Heart left ventricle (tissue), 16 donors: Measurements from ENCODE around the gene ANKMY2. TPM values are rescaled to one million over a fixed set of nuclear protein-coding genes. Genes with fewer than 3 reads are reported as not detected.
A peak's percentile ranks its signal among the peaks of the same experiment; 100 is the strongest.

ENCODE experiments used
- ATAC-seq, 4 donors: fragments of 200-7000 bp; cut with Tn5 transposase; one replicate each; pipeline ENCODE4 v1.9.1; 2020 to 2022; ENCODE audit warnings: moderate library complexity in 4 of 4, mild to moderate bottlenecking in 3 of 4, moderate number of reproducible peaks in 1 of 4
- DNase-seq, 5 donors: peaks; one replicate each; pipeline ENCODE4 v3.0.0-alpha.2; 2020
- H3K27ac ChIP-seq, 12 donors: fragments of 200-600 bp; sonication (generic) in 4 of 12; one replicate each; pipeline versions ENCODE4 v1.5.0 to v1.8.0; 2016 to 2022; ENCODE audit warnings: mild to moderate bottlenecking in 2 of 12
- H3K27me3 ChIP-seq, 9 donors: fragments of 200-600 bp; sonication (generic) in 2 of 9; one replicate each; pipeline versions ENCODE4 v1.5.1 to v1.8.0; 2016 to 2022; ENCODE audit warnings: mild to moderate bottlenecking in 3 of 9
- H3K36me3 ChIP-seq, 9 donors: fragments of 200-600 bp; sonication (generic) in 2 of 9; one replicate each; pipeline versions ENCODE4 v1.5.0 to v1.8.0; 2018 to 2022; ENCODE audit warnings: mild to moderate bottlenecking in 2 of 9
- H3K4me1 ChIP-seq, 12 donors: fragments of 200-600 bp; sonication (generic) in 4 of 12; one replicate each; pipeline versions ENCODE4 v1.5.0 to v1.8.0; 2016 to 2022; ENCODE audit warnings: mild to moderate bottlenecking in 3 of 12
- H3K4me3 ChIP-seq, 12 donors: fragments of 200-600 bp; sonication (generic) in 4 of 12; one replicate each; pipeline versions ENCODE4 v1.5.0 to v1.8.0; 2017 to 2022; ENCODE audit warnings: mild to moderate bottlenecking in 9 of 12, moderate library complexity in 4 of 12
- H3K9me3 ChIP-seq, 12 donors: fragments of 200-600 bp; sonication (generic) in 4 of 12; one replicate each; pipeline versions ENCODE4 v1.5.0 to v1.8.0; 2016 to 2022; ENCODE audit warnings: mild to moderate bottlenecking in 1 of 12
- POLR2A ChIP-seq, 2 donors: fragments of 450-650 bp; IDR thresholded peaks; one replicate each; pipeline ENCODE4 v1.6.1; 2017; ENCODE audit warnings: antibody characterized with exemption in 2 of 2, mild to moderate bottlenecking in 2 of 2, moderate library complexity in 2 of 2
- WGBS, 4 donors: extraction: QIAGEN DNeasy Blood & Tissue Kit in 2 of 4; methylation state at CpG; one replicate each; pipeline versions ENCODE4 v1.1.5 to v1.1.7; 2013 to 2018; 5-methylcytosine and 5-hydroxymethylcytosine counted together
- intact Hi-C, 10 donors: fragments of 100-400 bp; cut with DNase I; formaldehyde crosslinking; loops; one replicate each; pipeline versions ENCODE4 v1.11.1 to v1.14.2; 2022
- polyA plus RNA-seq, 2 donors: library from polyadenylated mRNA; stranded (reverse); fragments of 200-250 nt; gene quantifications; one replicate each; pipeline ENCODE4 v1.2.3, GENCODE V29; 2013
- total RNA-seq, 9 donors: library from RNA; depleted of rRNA in 2 of 9; stranded (reverse); fragments of >200 nt in 2 of 9; fragmentation: NEBNext Ultra II Directional in 3 of 9; extraction: Animal tissue kit (Norgen Biotek cat#: 25700) in 3 of 9; gene quantifications; one replicate each; pipeline versions ENCODE4 v1.1.0 to v1.2.4, GENCODE V29; 2016 to 2023
- TF ChIP-seq, protein P1 (sequence below), 12 donors: fragments of 200-600 bp; sonication (generic) in 4 of 12; IDR thresholded peaks; one replicate each; pipeline versions ENCODE4 v1.5.0 to v1.8.0; 2018 to 2022; ENCODE audit warnings: antibody characterized with exemption in 12 of 12, mild to moderate bottlenecking in 5 of 12
- donor health status: ischemic (EF 13 %, LVEDD 7.1; RV severe dilation, severe dysfunction).
- donor health status: healthy with polysubstance abuse.
- donor health status: DM: no; HTN: yes; CAD: no.
- donor health status: DM: no; HTN: no; CAD: no.
- donor health status: ischemic (EF 25% LVEDD 6.9; RV normal size, moderate dysfunction).
- donor health status: ischemic (EF 25% LVEDD 5.7; RV mildly dilated, moderate dysfunction).
- donor health status: healthy.
- donor health status: DM: yes; HTN: yes; CAD: no.
- donor health status: ischemic (EF 35%, LVEDD 5.7; RV mildly dilated, moderate dysfunction).
- donor health status: nonischemic (EF 11% LVEDD 7.7; RV severe dilation, severe dysfunction).
- donor health status: DM: yes; HTN: yes; CAD: no.
- donor health status: PGD.
- donor health status: ischemic (EF 29% LVEDD 5.4; RV normal size, mild dysfunction).
- donor health status: nonischemic (EF 23%, LVEDD 6.1; RV moderate dilation, normal function).

The ANKMY2 gene
- total and polyA plus RNA-seq, 11 donors = 10.3 to 44.3 (median 28.0) TPM

DNA sequence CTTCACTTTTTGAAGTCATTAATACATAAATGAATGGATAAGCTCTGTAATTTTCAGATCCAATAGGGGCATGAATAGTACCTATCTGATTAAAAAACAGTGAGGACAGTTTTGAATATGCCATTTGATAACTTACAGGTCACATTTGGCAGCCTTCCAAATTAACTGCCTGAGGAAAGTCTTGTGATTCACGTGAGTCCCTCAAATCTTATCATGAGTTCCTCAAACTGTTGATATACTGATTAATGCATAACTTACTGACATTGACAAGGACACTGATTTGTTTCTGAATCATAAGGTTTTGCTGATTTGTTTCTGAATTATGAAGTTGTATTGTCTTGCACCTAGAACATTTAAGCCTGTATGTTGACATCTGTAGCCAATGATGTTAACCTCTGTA is 55.1 kb downstream of the ANKMY2 start:
- Histone ChIP-seq H3K4me3 (no peak overlapping the region), H3K36me3 (no peaks in the 10 kb centered on the region), H3K4me1 (peaks cover 0 to 20% (median 0%) of the 10 kb centered on the region in 12 donors), H3K27me3 (no peaks in the 10 kb centered on the region), H3K27ac (no peak overlapping the region), H3K9me3 (no peaks in the 10 kb centered on the region)
- intact Hi-C loops = no loop called here
- DNase-seq (no peak), ATAC-seq (no peak)
- TF ChIP-seq POLR2A (IDR thresholded peaks at IDR 0.05) = no peak
- TF ChIP-seq, protein P1, sequence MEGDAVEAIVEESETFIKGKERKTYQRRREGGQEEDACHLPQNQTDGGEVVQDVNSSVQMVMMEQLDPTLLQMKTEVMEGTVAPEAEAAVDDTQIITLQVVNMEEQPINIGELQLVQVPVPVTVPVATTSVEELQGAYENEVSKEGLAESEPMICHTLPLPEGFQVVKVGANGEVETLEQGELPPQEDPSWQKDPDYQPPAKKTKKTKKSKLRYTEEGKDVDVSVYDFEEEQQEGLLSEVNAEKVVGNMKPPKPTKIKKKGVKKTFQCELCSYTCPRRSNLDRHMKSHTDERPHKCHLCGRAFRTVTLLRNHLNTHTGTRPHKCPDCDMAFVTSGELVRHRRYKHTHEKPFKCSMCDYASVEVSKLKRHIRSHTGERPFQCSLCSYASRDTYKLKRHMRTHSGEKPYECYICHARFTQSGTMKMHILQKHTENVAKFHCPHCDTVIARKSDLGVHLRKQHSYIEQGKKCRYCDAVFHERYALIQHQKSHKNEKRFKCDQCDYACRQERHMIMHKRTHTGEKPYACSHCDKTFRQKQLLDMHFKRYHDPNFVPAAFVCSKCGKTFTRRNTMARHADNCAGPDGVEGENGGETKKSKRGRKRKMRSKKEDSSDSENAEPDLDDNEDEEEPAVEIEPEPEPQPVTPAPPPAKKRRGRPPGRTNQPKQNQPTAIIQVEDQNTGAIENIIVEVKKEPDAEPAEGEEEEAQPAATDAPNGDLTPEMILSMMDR (IDR thresholded peaks at IDR 0.05) = no peak
- WGBS, 4 donors = 16 to 35% (median 23%) methylated on average over 1 of the region's 1 CpG

DNA sequence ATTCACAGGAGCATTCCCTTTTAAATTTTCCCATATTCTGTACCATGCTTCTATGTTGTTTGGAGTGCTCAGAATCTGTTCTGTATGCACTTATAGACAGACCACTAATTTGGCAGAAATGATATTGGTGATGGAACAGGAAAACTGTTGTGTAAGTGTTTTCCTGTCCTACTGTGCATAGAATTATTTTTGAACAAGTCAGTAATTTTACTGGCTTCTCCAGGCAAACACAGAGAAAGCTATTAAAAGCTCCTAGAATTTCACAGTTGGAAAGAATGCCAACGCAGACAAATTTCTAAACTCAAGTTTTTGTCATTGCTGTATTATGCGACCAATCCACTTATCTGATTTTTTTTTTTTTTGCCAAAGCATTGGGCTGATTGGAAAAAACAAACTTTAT is 55.7 kb downstream of the ANKMY2 start:
- Histone ChIP-seq H3K36me3 (no peaks in the 10 kb centered on the region), H3K4me3 (no peak overlapping the region), H3K27me3 (no peaks in the 10 kb centered on the region), H3K4me1 (peaks cover 0 to 20% (median 0%) of the 10 kb centered on the region in 12 donors), H3K9me3 (no peaks in the 10 kb centered on the region), H3K27ac (no peak overlapping the region)
- DNase-seq (no peak), ATAC-seq (no peak)
- TF ChIP-seq POLR2A (IDR thresholded peaks at IDR 0.05) = no peak
- TF ChIP-seq, protein P1 (IDR thresholded peaks at IDR 0.05) = no peak
- intact Hi-C loops = no loop called here
- WGBS, 4 donors = 53 to 72% (median 71%) methylated on average over 2 of the region's 2 CpGs

GRCh38 chr7:16587790-16588189 is 57.8 kb downstream of the ANKMY2 start:
- 40 to 50% (median 44%) methylated on average over 6 of the region's 6 CpGs for WGBS, 4 donors
- Histone ChIP-seq H3K27me3 (no peaks in the 10 kb centered on the region), H3K36me3 (no peaks in the 10 kb centered on the region), H3K9me3 (no peaks in the 10 kb centered on the region), H3K4me1 (peaks cover 0 to 20% (median 0%) of the 10 kb centered on the region in 12 donors), H3K4me3 (peak overlapping the region in 6 of 12 donors; percentile 3 to 23 (median 18)), H3K27ac (no peak overlapping the region)
- TF ChIP-seq POLR2A (IDR thresholded peaks at IDR 0.05) = no peak
- TF ChIP-seq, protein P1 (IDR thresholded peaks at IDR 0.05) = no peak
- peak; percentile 59 to 83 (median 73) for ATAC-seq
- DNase-seq = peak in 1 of 5 donors; percentile 37
- intact Hi-C loops = no loop called here

DNA sequence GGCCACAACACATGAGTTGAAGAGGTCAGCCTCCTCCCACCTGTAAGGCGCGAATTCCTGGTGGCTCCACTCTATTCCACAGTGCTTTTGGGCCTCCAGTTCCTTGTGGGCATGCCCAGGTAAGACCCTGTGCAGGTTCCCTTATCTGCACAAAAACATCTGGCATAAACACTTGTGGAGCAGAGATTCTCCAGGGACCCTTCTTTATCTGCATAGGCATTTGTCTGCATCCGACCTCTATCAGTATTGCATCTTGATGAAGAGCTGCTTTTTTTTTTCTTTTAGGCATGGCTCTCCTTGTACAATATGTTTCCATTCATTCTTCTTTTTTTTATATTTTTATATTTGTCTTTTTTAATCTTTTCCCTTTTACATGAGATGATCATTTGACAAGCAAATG is 58.4 kb downstream of the ANKMY2 start:
- no peaks in the 10 kb centered on the region for H3K9me3 ChIP-seq
- intact Hi-C loops = no loop called here
- peaks cover 0 to 20% (median 0%) of the 10 kb centered on the region in 12 donors for H3K4me1 ChIP-seq
- DNase-seq (no peak), ATAC-seq (no peak)
- peak overlapping the region in 1 of 12 donors; percentile 48 for H3K4me3 ChIP-seq
- no peaks in the 10 kb centered on the region for H3K36me3 ChIP-seq
- TF ChIP-seq, protein P1 (IDR thresholded peaks at IDR 0.05) = no peak
- no peak for TF ChIP-seq POLR2A (IDR thresholded peaks at IDR 0.05)
- WGBS, 4 donors = 77 to 83% (median 78%) methylated on average over 3 of the region's 3 CpGs
- no peaks in the 10 kb centered on the region for H3K27me3 ChIP-seq
- no peak overlapping the region for H3K27ac ChIP-seq
